Dendritic cell treated with granulocyte-macrophage colony-stimulating factor and Interleukin-4, amounts not matched to agents 40 ng/mL and 50 ng/mL, for 4 days (primary cell): ENCODE data around the gene PAIP2.
"Not testable (repeated sequence)": the region's sequence is repeated elsewhere in the genome, so short reads cannot be mapped to it uniquely, and the experiment has no call there.

Experiments used
- H3K27ac Mint-ChIP-seq: one replicate; pipeline ENCODE4 v1.8.0; 2022; ENCODE audit warnings: mild to moderate bottlenecking, mixed read lengths
- H3K27me3 Mint-ChIP-seq: one replicate; pipeline ENCODE4 v1.8.0; 2022; ENCODE audit warnings: mild to moderate bottlenecking, mixed read lengths
- H3K36me3 Mint-ChIP-seq: one replicate; pipeline ENCODE4 v1.8.0; 2022; ENCODE audit warnings: low read depth, mixed read lengths
- H3K4me1 Mint-ChIP-seq: one replicate; pipeline ENCODE4 v1.8.0; 2022; ENCODE audit warnings: low read depth, mixed read lengths
- H3K4me3 Mint-ChIP-seq: one replicate; pipeline ENCODE4 v1.8.0; 2022; ENCODE audit warnings: mild to moderate bottlenecking, moderate library complexity, mixed read lengths
- H3K9me3 Mint-ChIP-seq: one replicate; pipeline ENCODE4 v1.8.0; 2022; ENCODE audit warnings: mixed read lengths
- intact Hi-C: fragments of 100-400 bp; cut with micrococcal nuclease; formaldehyde crosslinking; loops from one replicate; pipeline ENCODE4 v1.15.0; 2022

The PAIP2 gene

DNA sequence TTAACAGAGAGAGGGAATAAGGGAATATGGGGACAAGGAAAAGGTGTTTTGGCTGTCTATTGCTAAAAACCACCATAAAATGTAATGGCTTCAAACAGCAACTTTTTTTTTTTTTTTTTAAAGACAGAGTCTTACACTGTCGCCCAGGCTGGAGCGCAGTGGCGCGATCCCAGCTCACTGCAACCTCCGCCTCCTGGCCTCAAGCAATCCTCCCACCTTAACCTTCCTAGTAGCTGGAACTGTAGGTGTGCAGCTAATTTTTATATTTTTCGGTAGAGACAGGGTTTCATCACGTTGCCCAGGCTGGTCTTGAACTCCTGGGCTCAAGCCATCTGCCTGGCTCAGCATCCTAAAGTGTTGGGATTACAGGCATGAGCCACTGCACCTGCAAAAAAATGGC is 66.5 kb downstream of the PAIP2 start:
- H3K36me3 Mint-ChIP-seq, result peaks cover 6% of the 10 kb centered on the region
- no peaks in the 10 kb centered on the region for H3K9me3 Mint-ChIP-seq
- no peak overlapping the region for H3K4me3 Mint-ChIP-seq
- no peak overlapping the region for H3K27ac Mint-ChIP-seq
- no peaks in the 10 kb centered on the region for H3K27me3 Mint-ChIP-seq
- intact Hi-C loops, result loop anchor here (10.0 kb wide), 1 partner anchor 113 kb away; the partner anchor contains the start of gene MATR3
- peaks cover 21% of the 10 kb centered on the region for H3K4me1 Mint-ChIP-seq

DNA sequence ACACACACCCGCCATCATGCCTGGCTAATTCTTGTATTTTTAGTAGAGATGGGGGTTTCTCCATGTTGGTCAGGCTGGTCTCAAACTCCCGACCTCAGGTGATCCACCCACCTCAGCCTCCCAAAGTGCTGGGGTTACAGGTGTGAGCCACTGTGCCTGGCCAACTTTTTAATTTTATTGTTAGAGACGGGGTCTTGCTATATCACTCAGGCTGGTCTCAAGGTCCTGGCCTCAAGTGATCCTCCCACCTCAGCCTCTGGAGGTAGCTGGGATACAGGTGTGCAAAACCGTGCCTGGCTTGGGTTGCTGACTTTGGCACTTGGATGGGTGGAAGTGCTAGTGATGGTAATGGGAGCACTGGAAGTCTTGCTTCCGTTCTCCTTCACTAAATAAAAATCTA is 67.5 kb downstream of the PAIP2 start:
- peaks cover 16% of the 10 kb centered on the region for H3K4me1 Mint-ChIP-seq
- not testable (repeated sequence) for H3K9me3 Mint-ChIP-seq, H3K27me3 Mint-ChIP-seq, H3K36me3 Mint-ChIP-seq, H3K27ac Mint-ChIP-seq, H3K4me3 Mint-ChIP-seq
- intact Hi-C loops, result loop anchor here (10.0 kb wide), 1 partner anchor 114 kb away; the partner anchor contains the start of gene MATR3

GRCh38 chr5:139410121-139410992 is 68.7 kb downstream of the PAIP2 start:
- H3K4me3 Mint-ChIP-seq, result no peak overlapping the region
- no peaks in the 10 kb centered on the region for H3K27me3 Mint-ChIP-seq
- peaks cover 10% of the 10 kb centered on the region for H3K4me1 Mint-ChIP-seq
- H3K27ac Mint-ChIP-seq, result no peak overlapping the region
- intact Hi-C loops, result no loop called here
- H3K9me3 Mint-ChIP-seq, result no peaks in the 10 kb centered on the region
- no peaks in the 10 kb centered on the region for H3K36me3 Mint-ChIP-seq

- H3K27ac Mint-ChIP-seq, result no peak overlapping the region
- intact Hi-C loops, result no loop called here
- H3K4me3 Mint-ChIP-seq, result no peak overlapping the region
- no peaks in the 10 kb centered on the region for H3K9me3 Mint-ChIP-seq
- H3K36me3 Mint-ChIP-seq, result no peaks in the 10 kb centered on the region
- peaks cover 10% of the 10 kb centered on the region for H3K4me1 Mint-ChIP-seq
- H3K27me3 Mint-ChIP-seq, result no peaks in the 10 kb centered on the region
Measured at GRCh38 chr5:139410993-139411828, 69.6 kb downstream of the PAIP2 start.

DNA sequence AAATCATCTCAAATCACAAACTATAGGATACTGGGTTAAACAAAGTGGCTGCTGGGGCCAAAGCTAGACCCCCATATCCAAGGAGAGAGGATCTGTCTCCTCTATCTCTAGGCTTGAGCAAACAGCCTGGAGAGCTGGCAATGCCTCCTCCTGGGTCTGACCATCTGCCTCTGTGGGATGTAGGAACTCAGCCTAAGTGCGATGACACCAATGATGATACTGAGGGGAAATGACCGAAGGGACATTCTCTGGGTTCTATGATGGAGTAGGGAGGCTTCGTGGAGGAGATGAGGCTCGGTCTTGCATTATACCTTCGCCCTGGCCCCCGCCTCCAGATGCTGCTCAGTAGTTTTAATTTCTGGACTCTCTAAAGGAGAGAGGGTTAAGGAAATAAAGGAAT is 71.5 kb downstream of the PAIP2 start:
- Mint-ChIP-seq H3K36me3 (no peaks in the 10 kb centered on the region), H3K9me3 (no peaks in the 10 kb centered on the region), H3K4me1 (no peaks in the 10 kb centered on the region), H3K27me3 (no peaks in the 10 kb centered on the region), H3K27ac (no peak overlapping the region), H3K4me3 (no peak overlapping the region)
- intact Hi-C loops, result no loop called here

GRCh38 chr5:139413963-139414362 is 72.3 kb downstream of the PAIP2 start:
- Mint-ChIP-seq H3K27me3 (no peaks in the 10 kb centered on the region), H3K36me3 (no peaks in the 10 kb centered on the region), H3K9me3 (no peaks in the 10 kb centered on the region), H3K27ac (no peak overlapping the region), H3K4me1 (no peaks in the 10 kb centered on the region), H3K4me3 (no peak overlapping the region)
- intact Hi-C loops, result no loop called here

DNA sequence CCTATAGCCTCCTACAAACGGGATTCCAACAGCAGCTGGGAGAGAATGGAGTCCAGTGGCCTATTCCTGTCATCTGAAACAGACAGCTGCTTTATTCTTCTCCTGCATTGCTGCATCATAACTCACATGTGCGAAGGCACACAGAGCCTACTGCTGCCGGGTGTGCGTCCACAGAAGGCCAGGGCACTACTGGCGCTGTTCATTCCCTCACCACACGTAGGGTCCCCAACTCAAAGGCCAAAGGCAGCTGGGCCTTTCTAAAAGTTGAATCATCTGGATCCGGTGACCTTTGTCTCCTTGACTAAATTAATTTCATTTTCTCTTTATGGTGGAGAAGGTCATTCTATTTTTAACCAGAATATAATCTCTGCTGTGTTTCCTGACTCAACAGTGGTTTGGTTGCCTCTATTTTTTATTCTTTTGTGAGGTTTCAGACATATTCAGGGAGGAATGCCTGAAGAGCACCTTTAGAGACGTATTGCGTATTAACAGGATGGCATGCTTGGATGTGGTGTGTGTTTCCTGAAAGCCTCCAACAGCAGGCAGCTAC is 73.0 kb downstream of the PAIP2 start:
- Mint-ChIP-seq H3K4me1 (no peaks in the 10 kb centered on the region), H3K27ac (no peak overlapping the region), H3K36me3 (peaks cover 5% of the 10 kb centered on the region), H3K9me3 (no peaks in the 10 kb centered on the region), H3K4me3 (no peak overlapping the region), H3K27me3 (no peaks in the 10 kb centered on the region)
- intact Hi-C loops, result no loop called here

GRCh38 chr5:139415221-139415861 is 73.7 kb downstream of the PAIP2 start:
- intact Hi-C loops, result no loop called here
- H3K9me3 Mint-ChIP-seq, result no peaks in the 10 kb centered on the region
- no peak overlapping the region for H3K4me3 Mint-ChIP-seq
- H3K36me3 Mint-ChIP-seq, result peaks cover 6% of the 10 kb centered on the region
- H3K27me3 Mint-ChIP-seq, result no peaks in the 10 kb centered on the region
- no peaks in the 10 kb centered on the region for H3K4me1 Mint-ChIP-seq
- H3K27ac Mint-ChIP-seq, result no peak overlapping the region

DNA sequence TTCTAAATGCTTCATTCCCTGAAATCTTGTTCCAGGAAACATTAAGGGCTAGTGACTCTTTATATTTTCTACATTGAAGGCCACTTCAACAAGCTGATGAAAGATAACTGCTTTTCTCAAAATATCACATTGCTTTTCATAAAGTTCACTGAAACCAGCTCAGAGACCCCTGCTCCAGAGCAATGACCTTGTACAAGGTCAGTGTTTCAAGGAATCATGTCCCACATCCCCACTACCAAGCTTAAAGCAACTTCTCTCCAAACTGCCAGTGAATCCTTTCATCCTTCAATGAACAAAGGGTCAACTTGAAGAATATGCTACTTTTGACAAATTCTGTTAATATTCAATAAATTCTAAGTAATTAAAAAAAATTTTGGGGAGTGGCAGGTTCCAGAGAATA is 74.2 kb downstream of the PAIP2 start:
- H3K36me3 Mint-ChIP-seq, result peaks cover 6% of the 10 kb centered on the region
- no peaks in the 10 kb centered on the region for H3K27me3 Mint-ChIP-seq
- H3K4me1 Mint-ChIP-seq, result no peaks in the 10 kb centered on the region
- intact Hi-C loops, result no loop called here
- H3K9me3 Mint-ChIP-seq, result no peaks in the 10 kb centered on the region
- H3K27ac Mint-ChIP-seq, result no peak overlapping the region
- H3K4me3 Mint-ChIP-seq, result no peak overlapping the region

DNA sequence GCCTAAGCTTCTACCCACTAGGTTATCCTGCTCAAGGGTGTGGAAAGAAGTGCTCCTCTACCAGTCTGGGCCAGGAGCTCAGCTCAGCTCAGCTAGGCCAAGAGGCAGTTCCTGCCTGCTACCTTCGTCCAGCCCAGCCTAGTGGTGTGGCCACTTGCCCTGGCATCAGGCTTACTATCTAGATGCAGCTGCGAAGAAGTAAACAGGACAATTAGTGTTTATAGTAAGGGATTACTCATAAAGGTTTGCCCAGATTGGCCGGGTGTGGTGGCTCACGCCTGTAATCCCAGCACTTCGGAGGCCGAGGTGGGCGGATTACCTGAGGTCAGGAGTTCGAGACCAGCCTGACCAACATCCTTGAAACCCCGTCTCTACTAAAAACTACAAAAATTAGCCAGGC is 75.0 kb downstream of the PAIP2 start:
- no peak overlapping the region for H3K27ac Mint-ChIP-seq
- intact Hi-C loops, result no loop called here
- H3K4me1 Mint-ChIP-seq, result no peaks in the 10 kb centered on the region
- no peaks in the 10 kb centered on the region for H3K27me3 Mint-ChIP-seq
- peaks cover 6% of the 10 kb centered on the region for H3K36me3 Mint-ChIP-seq
- no peak overlapping the region for H3K4me3 Mint-ChIP-seq
- H3K9me3 Mint-ChIP-seq, result no peaks in the 10 kb centered on the region

DNA sequence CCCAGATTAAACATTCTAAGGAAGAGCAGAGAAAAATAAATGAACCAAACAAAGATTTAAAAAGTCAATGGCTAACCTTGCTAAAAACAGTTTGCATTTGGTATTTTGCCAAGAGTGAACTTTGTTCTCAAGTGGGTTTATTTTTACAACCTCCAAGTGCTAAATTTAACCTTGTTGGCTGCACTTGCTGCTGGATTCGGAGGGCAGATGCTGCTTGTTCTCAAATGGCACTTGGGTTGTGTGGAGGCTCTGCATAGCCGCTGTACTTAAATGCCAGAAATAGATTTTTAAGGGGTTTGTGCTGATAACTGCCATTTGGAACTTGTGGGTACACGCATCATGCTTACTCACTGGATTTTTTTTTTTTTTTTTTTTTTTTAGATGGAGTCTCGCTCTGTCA is 75.6 kb downstream of the PAIP2 start:
- Mint-ChIP-seq H3K4me1 (no peaks in the 10 kb centered on the region), H3K36me3 (peaks cover 6% of the 10 kb centered on the region), H3K27ac (no peak overlapping the region), H3K9me3 (no peaks in the 10 kb centered on the region), H3K27me3 (no peaks in the 10 kb centered on the region), H3K4me3 (no peak overlapping the region)
- intact Hi-C loops, result no loop called here

GRCh38 chr5:139418793-139419192 is 77.1 kb downstream of the PAIP2 start:
- Mint-ChIP-seq H3K36me3 (peaks cover 6% of the 10 kb centered on the region), H3K27me3 (no peaks in the 10 kb centered on the region), H3K27ac (no peak overlapping the region), H3K4me1 (peaks cover 1% of the 10 kb centered on the region), H3K4me3 (no peak overlapping the region), H3K9me3 (no peaks in the 10 kb centered on the region)
- intact Hi-C loops, result no loop called here
